Stimulated activated CD8-positive, alpha-beta memory T cell treated with anti-CD3 and anti-CD28 coated beads, Interleukin-7, amount 100 ng/mL, for 1 hour (primary cell): ENCODE measurements around the gene FKBP1A.

Source experiments
- DNase-seq, 2 donors: peaks; one replicate each; pipeline ENCODE4 v3.0.0-alpha.2; 2020; ENCODE audit warnings: low read depth in 2 of 2

Gene FKBP1A

GRCh38 chr20:1319051-1319450 is 73.8 kb downstream of the FKBP1A start:
- no peak for DNase-seq
